OCI-LY7 (cell line): ENCODE data around the gene COL5A1. TPM values are rescaled to one million over a fixed set of nuclear protein-coding genes. Genes with fewer than 3 reads are reported as not detected.

Experiments
- BruUV-seq: library from RNA; stranded (reverse); fragments of 400-500 nt; replicated peaks from 2 replicates; lab custom pipeline; 2021; lab: Mats Ljungman, UMichigan
- CTCF ChIA-PET: fragments of 300-600 bp; sonication (Branson Sonifier 250); formaldehyde crosslinking; loops from one replicate; lab custom pipeline; 2022; ENCODE audit warnings: antibody characterized with exemption; ENCODE audit not compliant: unreplicated experiment; lab: Charles Lee
- POLR2A ChIA-PET: fragments of 300-600 bp; sonication (Branson Sonifier 250); formaldehyde crosslinking; loops from one replicate; lab custom pipeline; 2022; ENCODE audit warnings: antibody characterized with exemption; lab: Charles Lee
- DNase-seq: peaks from one replicate; pipeline ENCODE4 v3.0.0-alpha.2; 2015; ENCODE audit warnings: low spot score
- H2AFZ ChIP-seq: fragments of 200-600 bp; sonication (generic), shearing (Covaris generic); 2 replicates; pipeline ENCODE4 v1.6.1; 2014; ENCODE audit warnings: mild to moderate bottlenecking, antibody characterized with exemption, low read length, moderate library complexity
- H3K27ac ChIP-seq: fragments of 200-600 bp; sonication (generic); 2 replicates; pipeline ENCODE4 v1.5.1; 2014; ENCODE audit warnings: mixed run types, low read depth, mild to moderate bottlenecking, moderate library complexity, low read length, inconsistent platforms; ENCODE audit not compliant: poor library complexity, severe bottlenecking
- H3K36me3 ChIP-seq: fragments of 200-600 bp; sonication (generic); 2 replicates; pipeline ENCODE4 v1.6.1; 2014; ENCODE audit warnings: mild to moderate bottlenecking, antibody characterized with exemption, low read length, moderate library complexity, mixed read lengths; ENCODE audit not compliant: insufficient read depth
- H3K4me1 ChIP-seq: fragments of 200-600 bp; sonication (generic); 2 replicates; pipeline ENCODE4 v1.5.1; 2014; ENCODE audit warnings: mild to moderate bottlenecking, low read length; ENCODE audit not compliant: insufficient read depth, poor library complexity, severe bottlenecking
- H3K4me2 ChIP-seq: fragments of 200-600 bp; sonication (generic); 2 replicates; pipeline ENCODE4 v1.6.1; 2014; ENCODE audit warnings: mild to moderate bottlenecking, low read length
- H3K4me3 ChIP-seq: fragments of 200-600 bp; sonication (generic); 2 replicates; pipeline ENCODE4 v1.5.1; 2014; ENCODE audit warnings: mild to moderate bottlenecking, low read depth, low read length; ENCODE audit not compliant: poor library complexity, severe bottlenecking
- H3K79me2 ChIP-seq: fragments of 200-600 bp; sonication (generic); 2 replicates; pipeline ENCODE4 v1.6.1; 2016; ENCODE audit warnings: low read depth, mild to moderate bottlenecking, low read length, moderate library complexity, mixed read lengths; ENCODE audit not compliant: insufficient read depth
- H3K9me2 ChIP-seq: fragments of 200-600 bp; sonication (generic); 2 replicates; pipeline ENCODE4 v1.6.1; 2016; ENCODE audit warnings: mild to moderate bottlenecking, low read length, mixed read lengths; ENCODE audit not compliant: insufficient read depth
- H3K9me3 ChIP-seq: fragments of 200-600 bp; sonication (generic); 2 replicates; pipeline ENCODE4 v1.6.1; 2014; ENCODE audit warnings: mild to moderate bottlenecking, mixed run types, low read length, mixed read lengths
- H4K20me1 ChIP-seq: fragments of 200-600 bp; sonication (generic); 2 replicates; pipeline ENCODE4 v1.6.1; 2014; ENCODE audit warnings: mild to moderate bottlenecking, antibody characterized with exemption, low read length, moderate library complexity, mixed read lengths; ENCODE audit not compliant: insufficient read depth
- EZH2phosphoT487 ChIP-seq: fragments of 200-600 bp; sonication (generic); IDR thresholded peaks from 2 replicates; pipeline ENCODE4 v1.6.1; 2018; ENCODE audit warnings: low read depth, borderline replicate concordance, mild to moderate bottlenecking, mixed run types, antibody characterized with exemption, low read length, moderate library complexity, mixed read lengths
- intact Hi-C: fragments of 100-400 bp; cut with micrococcal nuclease; formaldehyde crosslinking; loops from one replicate; pipeline ENCODE4 v1.10.0; 2022; ENCODE audit not compliant: unreplicated experiment
- total RNA-seq, 2 experiments: library from RNA; depleted of rRNA in 1 of 2; stranded (reverse); fragments of >200 nt in 1 of 2; shearing (Covaris generic) in 1 of 2; gene quantifications; 2 replicates each; pipeline ENCODE4 v1.2.3, GENCODE V29; 2014 to 2022
- TF ChIP-seq, protein P1 (sequence below): fragments of 200-600 bp; sonication (generic); conservative IDR thresholded peaks from 2 replicates; pipeline ENCODE4 v1.5.1; 2014; ENCODE audit warnings: mild to moderate bottlenecking, antibody characterized with exemption, low read length, moderate library complexity, mixed read lengths

Gene COL5A1
- total RNA-seq, 2 experiments from 2014 or later: 12.2 to 28.6 TPM

DNA sequence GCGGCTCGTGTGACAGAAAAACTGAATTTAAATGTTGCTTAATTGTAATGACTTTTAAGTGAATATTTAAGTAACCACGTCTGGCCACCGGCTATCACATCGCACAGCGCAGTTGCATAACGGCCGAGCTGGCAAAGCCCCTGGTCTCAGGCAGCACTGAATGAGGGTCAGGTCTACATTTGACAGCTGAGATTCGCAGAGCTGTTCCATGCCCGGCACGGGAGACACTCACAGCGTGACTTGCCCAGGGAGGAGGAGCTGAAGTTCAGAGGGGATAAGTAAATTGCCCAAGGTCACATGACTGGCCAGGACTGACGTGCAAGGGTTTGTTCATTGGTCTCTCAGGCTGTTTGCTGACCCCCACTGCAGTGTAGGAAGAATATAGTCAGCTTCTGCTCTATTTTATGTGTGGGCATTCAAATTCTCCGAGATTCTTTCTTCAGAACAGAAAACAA, 17.4 kb upstream of the COL5A1 start:
- no peaks in the 10 kb centered on the region for H3K9me3 ChIP-seq
- no peak overlapping the region for H2AFZ ChIP-seq
- intact Hi-C loops: no loop called here
- H3K9me2 ChIP-seq: no peaks in the 10 kb centered on the region
- CTCF ChIA-PET: no interaction called here
- no TSS peak for BruUV-seq
- no peaks in the 10 kb centered on the region for H3K4me1 ChIP-seq
- POLR2A ChIA-PET: no interaction called here
- H3K4me2 ChIP-seq: no peak overlapping the region
- no peaks in the 10 kb centered on the region for H3K79me2 ChIP-seq
- H3K27ac ChIP-seq: no peak overlapping the region
- H4K20me1 ChIP-seq: no peaks in the 10 kb centered on the region
- H3K36me3 ChIP-seq: no peaks in the 10 kb centered on the region
- no peak overlapping the region for H3K4me3 ChIP-seq
- DNase-seq: no peak
- TF ChIP-seq, protein P1, sequence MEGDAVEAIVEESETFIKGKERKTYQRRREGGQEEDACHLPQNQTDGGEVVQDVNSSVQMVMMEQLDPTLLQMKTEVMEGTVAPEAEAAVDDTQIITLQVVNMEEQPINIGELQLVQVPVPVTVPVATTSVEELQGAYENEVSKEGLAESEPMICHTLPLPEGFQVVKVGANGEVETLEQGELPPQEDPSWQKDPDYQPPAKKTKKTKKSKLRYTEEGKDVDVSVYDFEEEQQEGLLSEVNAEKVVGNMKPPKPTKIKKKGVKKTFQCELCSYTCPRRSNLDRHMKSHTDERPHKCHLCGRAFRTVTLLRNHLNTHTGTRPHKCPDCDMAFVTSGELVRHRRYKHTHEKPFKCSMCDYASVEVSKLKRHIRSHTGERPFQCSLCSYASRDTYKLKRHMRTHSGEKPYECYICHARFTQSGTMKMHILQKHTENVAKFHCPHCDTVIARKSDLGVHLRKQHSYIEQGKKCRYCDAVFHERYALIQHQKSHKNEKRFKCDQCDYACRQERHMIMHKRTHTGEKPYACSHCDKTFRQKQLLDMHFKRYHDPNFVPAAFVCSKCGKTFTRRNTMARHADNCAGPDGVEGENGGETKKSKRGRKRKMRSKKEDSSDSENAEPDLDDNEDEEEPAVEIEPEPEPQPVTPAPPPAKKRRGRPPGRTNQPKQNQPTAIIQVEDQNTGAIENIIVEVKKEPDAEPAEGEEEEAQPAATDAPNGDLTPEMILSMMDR: no peak
- no peak for TF ChIP-seq EZH2phosphoT487

GRCh38 chr9:134624621-134625181, 16.9 kb upstream of the COL5A1 start:
- ChIA-PET POLR2A (no interaction called here), CTCF (no interaction called here)
- TF ChIP-seq, protein P1: no peak
- TF ChIP-seq EZH2phosphoT487: no peak
- intact Hi-C loops: no loop called here
- no peaks in the 10 kb centered on the region for H4K20me1 ChIP-seq
- no peak overlapping the region for H3K4me3 ChIP-seq
- no peak overlapping the region for H3K27ac ChIP-seq
- BruUV-seq: no TSS peak
- no peaks in the 10 kb centered on the region for H3K36me3 ChIP-seq
- no peaks in the 10 kb centered on the region for H3K4me1 ChIP-seq
- H3K9me2 ChIP-seq: no peaks in the 10 kb centered on the region
- H2AFZ ChIP-seq: no peak overlapping the region
- no peak for DNase-seq
- H3K79me2 ChIP-seq: no peaks in the 10 kb centered on the region
- no peak overlapping the region for H3K4me2 ChIP-seq
- H3K9me3 ChIP-seq: no peaks in the 10 kb centered on the region

DNA sequence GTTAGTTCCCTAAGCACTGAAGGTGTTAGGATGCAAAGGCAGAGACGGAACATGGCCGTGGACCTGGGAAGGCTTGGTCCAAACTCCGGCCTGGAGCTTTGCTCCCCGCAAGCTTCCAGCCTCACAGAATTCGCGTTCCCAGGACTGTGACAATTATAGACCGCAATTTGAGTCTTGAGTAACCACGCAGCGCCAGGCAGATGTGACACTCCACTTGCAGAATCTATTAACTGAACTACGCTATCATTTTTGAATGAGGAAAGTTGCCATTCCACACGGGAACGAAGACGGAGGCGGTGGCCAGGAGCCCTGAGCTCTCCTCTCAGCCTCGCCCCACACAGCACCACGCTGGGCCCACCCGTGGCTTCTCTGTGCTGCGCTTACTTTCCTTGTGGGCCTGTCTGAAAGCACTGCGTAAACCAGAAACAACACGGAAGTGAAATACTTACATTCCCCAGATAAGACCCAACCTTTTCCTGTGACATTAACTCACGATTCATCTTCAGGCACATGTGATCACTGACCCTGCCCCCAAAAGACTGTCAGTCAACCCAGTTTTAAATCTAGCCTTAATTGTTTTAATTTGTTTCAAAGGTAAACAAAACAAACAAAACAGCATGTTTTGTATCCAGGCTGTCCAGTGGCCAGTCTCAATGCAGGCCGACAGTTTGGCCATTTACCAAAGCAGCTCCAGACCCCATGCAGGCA, 16.1 kb upstream of the COL5A1 start:
- H2AFZ ChIP-seq: no peak overlapping the region
- H3K36me3 ChIP-seq: no peaks in the 10 kb centered on the region
- CTCF ChIA-PET: no interaction called here
- no peak overlapping the region for H3K27ac ChIP-seq
- intact Hi-C loops: no loop called here
- no peaks in the 10 kb centered on the region for H4K20me1 ChIP-seq
- H3K9me3 ChIP-seq: no peaks in the 10 kb centered on the region
- POLR2A ChIA-PET: no interaction called here
- H3K79me2 ChIP-seq: no peaks in the 10 kb centered on the region
- H3K9me2 ChIP-seq: no peaks in the 10 kb centered on the region
- TF ChIP-seq EZH2phosphoT487: no peak
- TF ChIP-seq, protein P1: no peak
- H3K4me1 ChIP-seq: no peaks in the 10 kb centered on the region
- no peak for DNase-seq
- no TSS peak for BruUV-seq
- H3K4me3 ChIP-seq: no peak overlapping the region
- H3K4me2 ChIP-seq: no peak overlapping the region
